SK-N-SH treated with all-trans-retinoic acid at 6 μM for 48 hours (cell line): Measurements from ENCODE around the gene TRIM56.

ENCODE experiments used
- CSDC2 ChIP-seq: fragments of 250-450 bp; sonication (Bioruptor Pico); IDR thresholded peaks from 2 replicates; pipeline ENCODE4 v1.5.0; 2020; ENCODE audit warnings: mild to moderate bottlenecking, moderate library complexity
- OSR1 ChIP-seq: fragments of 250-450 bp; sonication (Bioruptor Pico); IDR thresholded peaks from 2 replicates; pipeline ENCODE4 v1.8.0; 2022; ENCODE audit warnings: moderate library complexity, mild to moderate bottlenecking, inconsistent platforms
- RARB ChIP-seq: fragments of 250-450 bp; sonication (Bioruptor Pico); IDR thresholded peaks from 2 replicates; pipeline ENCODE4 v1.8.0; 2021; ENCODE audit warnings: mild to moderate bottlenecking, moderate library complexity
- SNAI2 ChIP-seq: fragments of 250-450 bp; sonication (Bioruptor Pico); IDR thresholded peaks from 2 replicates; pipeline ENCODE4 v1.5.0; 2020; ENCODE audit warnings: mild to moderate bottlenecking, moderate library complexity
- TCF4 ChIP-seq: fragments of 250-450 bp; sonication (Bioruptor Pico); IDR thresholded peaks from 2 replicates; pipeline ENCODE4 v1.8.0; 2021; ENCODE audit warnings: mild to moderate bottlenecking, moderate library complexity, borderline replicate concordance
- ZFP30 ChIP-seq: fragments of 450-650 bp; formaldehyde crosslinking; IDR thresholded peaks from 2 replicates; pipeline ENCODE4 v1.5.0; 2022; ENCODE audit warnings: mild to moderate bottlenecking, moderate library complexity
- ZNF565 ChIP-seq: fragments of 450-650 bp; formaldehyde crosslinking; conservative IDR thresholded peaks from 2 replicates; pipeline ENCODE4 v1.5.0; 2020; ENCODE audit warnings: low read depth, mild to moderate bottlenecking, moderate library complexity
- TF ChIP-seq, protein P1 (sequence below): fragments of 250-450 bp; sonication (Bioruptor Pico); IDR thresholded peaks from 2 replicates; pipeline ENCODE4 v1.8.0; 2020; ENCODE audit warnings: mild to moderate bottlenecking, moderate library complexity, borderline replicate concordance
- TF ChIP-seq, protein P2 (sequence below): fragments of 250-450 bp; sonication (Bioruptor Pico); IDR thresholded peaks from 2 replicates; pipeline ENCODE4 v1.5.1; 2021; ENCODE audit warnings: mild to moderate bottlenecking, moderate library complexity
- TF ChIP-seq, protein P3 (sequence below): fragments of 250-450 bp; sonication (Bioruptor Pico); IDR thresholded peaks from 2 replicates; pipeline ENCODE4 v1.5.0; 2020; ENCODE audit warnings: mild to moderate bottlenecking, moderate library complexity

DNA sequence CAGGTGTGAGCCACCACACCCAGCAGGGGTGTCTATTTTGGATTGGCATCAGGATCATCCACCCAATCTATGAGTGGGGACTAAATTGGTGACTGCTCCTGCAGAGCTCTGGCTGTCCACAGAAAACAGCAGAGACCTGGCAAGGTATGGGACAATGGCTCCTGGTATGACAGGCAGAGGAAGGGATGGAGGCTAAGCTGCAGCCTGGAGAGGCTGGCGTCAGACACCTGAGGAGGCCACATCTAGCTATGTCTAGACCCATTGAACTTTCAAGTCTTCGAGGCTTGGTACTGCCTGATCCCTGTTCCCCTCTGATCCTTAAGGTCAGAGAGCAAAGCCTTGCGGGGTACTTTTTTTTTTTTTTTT lies 38.4 kb downstream of the TRIM56 start:
- TF ChIP-seq, protein P1, sequence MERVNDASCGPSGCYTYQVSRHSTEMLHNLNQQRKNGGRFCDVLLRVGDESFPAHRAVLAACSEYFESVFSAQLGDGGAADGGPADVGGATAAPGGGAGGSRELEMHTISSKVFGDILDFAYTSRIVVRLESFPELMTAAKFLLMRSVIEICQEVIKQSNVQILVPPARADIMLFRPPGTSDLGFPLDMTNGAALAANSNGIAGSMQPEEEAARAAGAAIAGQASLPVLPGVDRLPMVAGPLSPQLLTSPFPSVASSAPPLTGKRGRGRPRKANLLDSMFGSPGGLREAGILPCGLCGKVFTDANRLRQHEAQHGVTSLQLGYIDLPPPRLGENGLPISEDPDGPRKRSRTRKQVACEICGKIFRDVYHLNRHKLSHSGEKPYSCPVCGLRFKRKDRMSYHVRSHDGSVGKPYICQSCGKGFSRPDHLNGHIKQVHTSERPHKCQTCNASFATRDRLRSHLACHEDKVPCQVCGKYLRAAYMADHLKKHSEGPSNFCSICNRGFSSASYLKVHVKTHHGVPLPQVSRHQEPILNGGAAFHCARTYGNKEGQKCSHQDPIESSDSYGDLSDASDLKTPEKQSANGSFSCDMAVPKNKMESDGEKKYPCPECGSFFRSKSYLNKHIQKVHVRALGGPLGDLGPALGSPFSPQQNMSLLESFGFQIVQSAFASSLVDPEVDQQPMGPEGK (CRISPR knock-in tag) = no peak
- TF ChIP-seq, protein P2, sequence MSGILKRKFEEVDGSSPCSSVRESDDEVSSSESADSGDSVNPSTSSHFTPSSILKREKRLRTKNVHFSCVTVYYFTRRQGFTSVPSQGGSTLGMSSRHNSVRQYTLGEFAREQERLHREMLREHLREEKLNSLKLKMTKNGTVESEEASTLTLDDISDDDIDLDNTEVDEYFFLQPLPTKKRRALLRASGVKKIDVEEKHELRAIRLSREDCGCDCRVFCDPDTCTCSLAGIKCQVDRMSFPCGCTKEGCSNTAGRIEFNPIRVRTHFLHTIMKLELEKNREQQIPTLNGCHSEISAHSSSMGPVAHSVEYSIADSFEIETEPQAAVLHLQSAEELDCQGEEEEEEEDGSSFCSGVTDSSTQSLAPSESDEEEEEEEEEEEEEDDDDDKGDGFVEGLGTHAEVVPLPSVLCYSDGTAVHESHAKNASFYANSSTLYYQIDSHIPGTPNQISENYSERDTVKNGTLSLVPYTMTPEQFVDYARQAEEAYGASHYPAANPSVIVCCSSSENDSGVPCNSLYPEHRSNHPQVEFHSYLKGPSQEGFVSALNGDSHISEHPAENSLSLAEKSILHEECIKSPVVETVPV (CRISPR knock-in tag) = no peak
- TF ChIP-seq CSDC2 (no peak), TCF4 (CRISPR knock-in tag) (no peak), RARB (CRISPR knock-in tag) (no peak), ZFP30 (no peak), OSR1 (CRISPR knock-in tag) (no peak), SNAI2 (CRISPR knock-in tag) (no peak), ZNF565 (CRISPR knock-in tag) (no peak)
- TF ChIP-seq, protein P3, sequence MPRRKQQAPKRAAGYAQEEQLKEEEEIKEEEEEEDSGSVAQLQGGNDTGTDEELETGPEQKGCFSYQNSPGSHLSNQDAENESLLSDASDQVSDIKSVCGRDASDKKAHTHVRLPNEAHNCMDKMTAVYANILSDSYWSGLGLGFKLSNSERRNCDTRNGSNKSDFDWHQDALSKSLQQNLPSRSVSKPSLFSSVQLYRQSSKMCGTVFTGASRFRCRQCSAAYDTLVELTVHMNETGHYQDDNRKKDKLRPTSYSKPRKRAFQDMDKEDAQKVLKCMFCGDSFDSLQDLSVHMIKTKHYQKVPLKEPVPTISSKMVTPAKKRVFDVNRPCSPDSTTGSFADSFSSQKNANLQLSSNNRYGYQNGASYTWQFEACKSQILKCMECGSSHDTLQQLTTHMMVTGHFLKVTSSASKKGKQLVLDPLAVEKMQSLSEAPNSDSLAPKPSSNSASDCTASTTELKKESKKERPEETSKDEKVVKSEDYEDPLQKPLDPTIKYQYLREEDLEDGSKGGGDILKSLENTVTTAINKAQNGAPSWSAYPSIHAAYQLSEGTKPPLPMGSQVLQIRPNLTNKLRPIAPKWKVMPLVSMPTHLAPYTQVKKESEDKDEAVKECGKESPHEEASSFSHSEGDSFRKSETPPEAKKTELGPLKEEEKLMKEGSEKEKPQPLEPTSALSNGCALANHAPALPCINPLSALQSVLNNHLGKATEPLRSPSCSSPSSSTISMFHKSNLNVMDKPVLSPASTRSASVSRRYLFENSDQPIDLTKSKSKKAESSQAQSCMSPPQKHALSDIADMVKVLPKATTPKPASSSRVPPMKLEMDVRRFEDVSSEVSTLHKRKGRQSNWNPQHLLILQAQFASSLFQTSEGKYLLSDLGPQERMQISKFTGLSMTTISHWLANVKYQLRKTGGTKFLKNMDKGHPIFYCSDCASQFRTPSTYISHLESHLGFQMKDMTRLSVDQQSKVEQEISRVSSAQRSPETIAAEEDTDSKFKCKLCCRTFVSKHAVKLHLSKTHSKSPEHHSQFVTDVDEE (CRISPR knock-in tag) = no peak
